Epidermal melanocyte (primary cell): ENCODE measurements around the gene DCAF11.
"Not testable (repeated sequence)": the region's sequence is repeated elsewhere in the genome, so short reads cannot be mapped to it uniquely, and the experiment has no call there.

Source experiments
- DNase-seq: peaks from one replicate; pipeline ENCODE4 v3.0.0; 2011; ENCODE audit warnings: low spot score; ENCODE audit not compliant: insufficient read length

DCAF11 gene

DNA sequence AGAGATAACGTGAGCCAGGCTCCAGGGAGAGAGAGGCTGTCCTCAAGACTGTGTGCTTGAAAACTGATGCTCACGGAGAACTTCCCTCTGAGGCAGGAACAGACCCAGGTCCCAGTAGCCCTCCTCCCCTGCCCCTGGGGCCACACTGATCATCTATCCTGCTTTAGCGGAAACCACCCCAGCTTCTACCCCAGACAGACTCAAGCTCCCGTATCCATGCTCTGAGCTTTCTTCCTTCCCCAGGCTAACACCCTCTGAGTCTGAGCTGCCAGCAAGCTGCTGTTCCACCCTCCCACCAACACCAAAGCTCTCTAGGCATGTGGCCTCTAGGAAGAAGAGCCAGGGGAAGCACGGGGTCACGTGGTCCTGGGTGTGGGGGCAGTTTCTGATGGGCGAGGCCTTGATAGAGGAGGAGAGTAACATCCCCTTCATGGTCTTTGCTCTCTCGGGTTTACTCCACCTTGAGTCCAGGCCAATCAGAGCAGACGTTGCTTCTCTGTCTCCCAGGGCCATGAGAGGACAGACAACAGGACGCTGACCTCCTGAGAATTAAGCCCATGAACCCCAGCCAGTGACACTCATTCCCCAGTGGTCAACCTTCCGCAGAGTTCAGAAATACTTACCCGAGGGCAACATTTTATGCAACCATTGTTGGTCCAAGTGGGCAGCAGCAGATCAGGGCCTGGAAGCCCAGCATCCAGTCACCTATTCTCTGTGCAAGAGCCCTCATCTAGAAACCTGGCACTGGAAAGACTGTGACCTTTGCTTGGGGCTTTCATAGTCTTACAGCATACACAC, 19.1 kb upstream of the DCAF11 start:
- DNase-seq = no peak

DNA sequence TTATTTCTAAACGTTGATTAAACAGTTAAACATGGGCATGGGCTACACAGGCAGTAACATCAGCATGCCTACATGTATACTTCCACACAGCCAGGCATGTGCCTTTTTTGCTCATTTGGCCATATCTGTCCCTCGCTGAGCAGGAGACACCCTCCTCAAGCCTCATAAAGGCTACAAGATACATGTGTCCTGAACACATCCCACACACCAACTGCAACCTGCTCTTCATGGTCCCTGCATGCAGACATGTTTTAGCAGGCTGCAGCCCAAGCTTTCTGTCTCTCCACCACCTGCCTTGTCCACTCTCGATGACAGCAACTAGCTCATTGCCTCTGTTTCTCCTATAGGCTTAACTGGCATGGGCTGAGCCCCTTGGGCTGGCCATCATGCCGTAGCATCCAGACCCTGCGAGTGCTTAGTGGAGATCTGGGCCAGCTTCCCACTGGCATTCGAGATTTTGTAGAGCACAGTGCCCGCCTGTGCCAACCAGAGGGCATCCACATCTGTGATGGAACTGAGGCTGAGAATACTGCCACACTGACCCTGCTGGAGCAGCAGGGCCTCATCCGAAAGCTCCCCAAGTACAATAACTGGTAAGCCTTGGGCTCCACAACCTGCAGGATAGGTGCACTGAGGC, 17.9 kb upstream of the DCAF11 start:
- DNase-seq = no peak

DNA sequence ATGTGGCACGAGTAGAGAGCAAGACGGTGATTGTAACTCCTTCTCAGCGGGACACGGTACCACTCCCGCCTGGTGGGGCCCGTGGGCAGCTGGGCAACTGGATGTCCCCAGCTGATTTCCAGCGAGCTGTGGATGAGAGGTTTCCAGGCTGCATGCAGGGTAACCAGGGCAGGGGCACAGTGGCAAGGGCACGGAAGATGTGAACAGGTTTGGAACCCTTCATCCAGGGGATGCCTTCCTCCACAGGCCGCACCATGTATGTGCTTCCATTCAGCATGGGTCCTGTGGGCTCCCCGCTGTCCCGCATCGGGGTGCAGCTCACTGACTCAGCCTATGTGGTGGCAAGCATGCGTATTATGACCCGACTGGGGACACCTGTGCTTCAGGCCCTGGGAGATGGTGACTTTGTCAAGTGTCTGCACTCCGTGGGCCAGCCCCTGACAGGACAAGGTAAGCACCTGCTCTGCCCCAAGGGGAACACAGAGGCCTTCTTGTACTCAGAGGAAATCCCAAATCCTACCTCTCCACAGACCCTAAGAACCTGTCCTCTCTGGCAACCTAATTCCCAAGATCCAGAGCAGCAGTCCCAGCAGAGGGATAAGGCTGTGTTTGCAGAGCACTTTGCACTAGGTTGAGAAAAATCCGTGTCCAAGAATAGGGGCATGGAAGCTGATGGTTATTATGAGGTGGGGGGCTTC, 16.2 kb upstream of the DCAF11 start:
- DNase-seq = no peak

- DNase-seq = no peak
These were observed 15.4 kb upstream of the DCAF11 start for GRCh38 chr14:24098927-24099813.

GRCh38 chr14:24100197-24100981, 14.2 kb upstream of the DCAF11 start:
- no peak for DNase-seq

GRCh38 chr14:24100982-24101494, 13.5 kb upstream of the DCAF11 start:
- no peak for DNase-seq

GRCh38 chr14:24102357-24103048, 12.1 kb upstream of the DCAF11 start:
- no peak for DNase-seq

DNA sequence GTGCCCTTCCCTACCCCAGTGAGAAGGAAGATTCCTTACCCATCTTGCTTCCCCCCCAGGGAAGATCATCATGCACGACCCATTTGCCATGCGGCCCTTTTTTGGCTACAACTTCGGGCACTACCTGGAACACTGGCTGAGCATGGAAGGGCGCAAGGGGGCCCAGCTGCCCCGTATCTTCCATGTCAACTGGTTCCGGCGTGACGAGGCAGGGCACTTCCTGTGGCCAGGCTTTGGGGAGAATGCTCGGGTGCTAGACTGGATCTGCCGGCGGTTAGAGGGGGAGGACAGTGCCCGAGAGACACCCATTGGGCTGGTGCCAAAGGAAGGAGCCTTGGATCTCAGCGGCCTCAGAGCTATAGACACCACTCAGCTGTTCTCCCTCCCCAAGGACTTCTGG, 11.1 kb upstream of the DCAF11 start:
- DNase-seq = no peak

- not testable (repeated sequence) for DNase-seq
These were observed 8.9 kb upstream of the DCAF11 start for GRCh38 chr14:24105609-24106239.

DNA sequence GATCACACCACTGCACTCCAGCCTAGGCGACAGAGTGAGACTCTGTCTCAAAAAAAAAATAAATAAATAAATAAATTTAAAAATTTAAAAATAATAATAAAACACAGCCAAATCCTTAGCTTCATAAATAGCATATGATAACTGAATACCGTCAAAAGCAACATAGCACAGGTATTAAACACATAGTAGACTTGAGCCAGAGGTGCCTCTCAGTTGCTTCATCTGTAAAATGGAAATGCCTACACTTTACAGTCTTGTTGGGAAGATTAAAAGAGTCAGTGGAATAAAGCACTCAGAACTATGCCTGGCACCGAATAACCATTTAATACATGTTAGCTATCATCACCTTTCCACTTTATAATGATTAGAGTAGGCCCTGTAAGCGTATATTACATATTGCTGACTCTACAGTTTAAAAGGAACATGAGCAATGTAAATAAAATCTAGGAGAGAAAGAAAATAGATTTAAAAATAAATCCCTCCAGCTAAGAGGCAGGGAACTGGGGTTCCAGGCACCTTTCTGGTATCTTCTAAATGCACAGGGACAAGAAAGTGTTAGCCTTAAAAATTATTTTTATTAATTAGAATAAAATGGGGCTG, 7.8 kb upstream of the DCAF11 start:
- no peak for DNase-seq

DNA sequence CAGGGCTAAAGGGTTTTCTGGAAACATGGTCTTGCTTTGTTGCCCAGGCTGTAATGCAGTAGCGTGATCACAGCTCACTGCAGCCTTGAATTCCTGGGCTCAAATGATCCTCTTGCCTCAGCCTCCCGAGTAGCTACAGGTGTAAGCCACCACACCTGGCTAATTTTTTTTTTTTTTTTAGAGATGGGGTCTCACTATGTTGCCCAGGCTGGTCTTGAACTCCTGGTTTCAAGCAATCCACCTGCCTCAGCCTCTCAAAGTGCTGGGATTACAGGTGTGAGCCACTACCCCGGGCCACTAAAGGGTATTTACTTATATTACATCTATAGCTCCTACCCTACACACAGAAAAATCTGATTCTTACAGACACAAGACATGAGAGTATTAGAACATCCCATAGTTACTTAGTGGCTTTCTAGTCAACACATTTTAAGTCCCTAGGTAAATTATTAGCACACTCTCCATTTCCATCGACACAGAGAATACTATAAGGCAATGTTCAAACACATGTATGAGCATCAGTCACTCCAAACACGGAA, 6.2 kb upstream of the DCAF11 start:
- no peak for DNase-seq

- no peak for DNase-seq
These were observed 4.5 kb upstream of the DCAF11 start for GRCh38 chr14:24110060-24110459.

GRCh38 chr14:24110523-24110922, 4.1 kb upstream of the DCAF11 start:
- no peak for DNase-seq

DNA sequence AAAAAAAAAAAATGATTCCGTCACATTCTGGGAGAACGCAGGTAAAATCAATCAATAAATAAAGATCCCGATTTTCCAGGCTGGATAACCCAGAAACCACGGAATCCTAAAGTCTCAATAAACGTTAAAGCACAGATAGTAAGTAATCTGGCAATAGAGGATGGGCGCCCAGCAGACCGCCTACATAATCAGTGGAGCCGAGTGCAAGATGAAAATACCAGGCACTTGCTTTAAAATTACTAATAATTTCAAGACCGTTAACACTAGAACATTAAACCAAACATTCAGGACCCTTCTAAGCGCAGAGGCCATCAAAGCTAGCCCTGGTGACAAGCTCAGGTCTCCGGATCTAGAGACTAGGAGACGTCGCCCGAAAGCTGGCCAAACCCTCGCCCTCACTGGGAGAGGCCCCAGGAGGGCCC, 1.2 kb upstream of the DCAF11 start:
- DNase-seq = no peak

DNA sequence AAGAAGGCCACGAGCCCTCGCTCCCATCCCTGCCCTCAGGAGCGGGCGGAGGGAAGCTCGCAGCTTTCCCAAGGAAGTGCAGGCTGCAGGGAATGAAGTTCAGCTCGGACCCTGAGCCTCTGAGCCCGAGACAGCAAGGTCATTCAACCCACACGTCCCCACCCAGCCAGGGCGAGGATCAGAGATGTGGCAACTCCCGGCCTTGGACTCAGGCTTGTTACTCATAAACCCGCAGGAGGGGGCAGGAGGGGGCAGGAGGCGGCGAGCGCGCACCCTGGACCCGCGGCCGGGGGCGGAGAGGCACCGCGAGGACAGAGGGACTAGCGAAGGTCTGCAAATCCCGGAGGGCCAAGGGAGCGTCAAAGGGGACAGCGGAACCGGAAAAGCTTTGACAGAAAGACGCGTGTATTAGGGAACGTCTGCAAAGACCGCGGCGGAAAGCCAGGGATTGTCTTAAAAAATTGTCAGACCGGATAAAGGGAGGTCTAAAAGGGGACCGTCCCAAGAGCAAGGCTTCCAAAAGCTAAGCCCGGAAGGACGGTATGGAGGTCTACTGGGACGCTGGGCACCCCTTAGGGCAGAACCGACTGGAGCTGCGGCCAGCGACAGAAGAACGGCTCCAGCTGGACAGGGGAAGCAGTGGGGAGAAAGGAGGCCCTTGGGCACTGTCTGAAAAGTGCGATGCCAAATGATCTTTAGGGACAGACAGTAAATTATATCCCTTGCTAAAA, 611 bp upstream of the DCAF11 start:
- DNase-seq = peak; percentile 50

GRCh38 chr14:24115422-24116127, 998 bp downstream of the DCAF11 start:
- no peak for DNase-seq

DNA sequence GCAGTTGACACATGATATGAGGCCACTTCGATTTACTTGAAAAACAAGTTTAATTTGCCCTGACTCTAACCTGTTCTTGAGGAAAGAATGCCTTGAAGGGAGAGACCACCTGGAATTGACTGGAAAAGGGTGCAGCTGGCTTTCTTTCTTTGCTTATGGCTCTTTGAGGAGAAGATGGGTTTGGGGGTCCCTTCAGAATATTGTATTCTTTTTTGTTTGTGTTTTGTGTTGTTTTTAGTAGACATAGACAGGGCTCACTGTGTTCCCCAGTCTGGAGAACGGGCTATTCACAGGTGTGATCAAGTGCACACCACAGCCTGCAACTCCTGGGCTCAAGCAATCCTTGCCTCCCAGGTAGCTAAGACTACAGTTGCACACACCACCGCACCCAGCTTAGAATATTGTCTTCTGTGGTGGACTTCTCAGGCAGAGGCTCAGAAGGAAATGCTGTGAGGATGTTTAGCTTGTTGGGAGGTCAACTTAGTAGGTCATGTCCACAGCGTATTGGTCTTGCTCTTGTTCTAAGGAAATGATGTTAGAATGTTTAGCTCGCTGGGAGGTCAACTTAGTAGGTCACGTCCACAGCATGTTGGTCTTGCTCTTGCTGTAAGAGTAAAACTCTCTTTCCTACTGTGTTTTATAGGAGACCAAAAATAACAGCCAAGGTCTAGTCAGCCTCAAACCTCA, 1.7 kb downstream of the DCAF11 start:
- DNase-seq = no peak
